ENCODE measurements around the gene SEC16B. TPM values are rescaled to one million over a fixed set of nuclear protein-coding genes. Genes with fewer than 3 reads are reported as not detected.

SEC16B gene
- total RNA-seq, 2 donors from 2014 or later = 0.90 to 1.7 TPM

DNA sequence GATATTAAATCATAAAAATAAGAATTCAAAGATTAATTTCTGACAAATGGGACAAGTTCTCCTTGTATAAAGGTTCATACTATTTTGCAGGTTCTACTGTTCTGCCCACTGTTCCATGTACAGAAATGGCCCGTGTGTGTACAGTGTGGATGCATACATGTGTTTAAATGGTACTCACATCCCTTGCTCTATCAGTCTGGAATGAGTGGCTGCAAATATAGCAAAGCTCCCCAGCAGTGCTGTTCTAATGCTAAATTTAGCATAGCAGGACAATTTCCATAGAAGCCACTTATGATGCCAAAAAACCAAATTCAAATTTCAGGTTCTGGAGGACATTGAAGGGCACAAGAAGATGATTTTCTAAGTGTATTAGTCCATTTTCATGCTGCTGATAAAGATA lies 9.4 kb upstream of the SEC16B start:
- Histone ChIP-seq H3K36me3 (ENCODE audit: control insufficient read depth, insufficient read depth, low read length) (no peaks in the 10 kb centered on the region), H3K4me1 (ENCODE audit: control insufficient read depth, insufficient read depth, low read length) (no peaks in the 10 kb centered on the region), H3K27me3 (ENCODE audit: control insufficient read depth, insufficient read depth, low read length, poor library complexity, severe bottlenecking) (no peaks in the 10 kb centered on the region), H3K9me3 (ENCODE audit: control insufficient read depth, low read length) (no peaks in the 10 kb centered on the region), H3K27ac (ENCODE audit: low read depth, low read length) (no peak overlapping the region), H3K9ac (ENCODE audit: extremely low read depth, low read length, poor library complexity, severe bottlenecking) (no peak overlapping the region), H3K4me3 (ENCODE audit: low read length) (no peak overlapping the region)
- no peak overlapping the region for H3K27ac Mint-ChIP-seq
- peaks cover under 1% of the 10 kb centered on the region for H3K4me1 Mint-ChIP-seq
- no peak overlapping the region for H3K4me3 Mint-ChIP-seq
- no peaks in the 10 kb centered on the region for H3K27me3 Mint-ChIP-seq (ENCODE audit: insufficient read depth)
- H3K36me3 Mint-ChIP-seq (ENCODE audit: low read depth) = no peaks in the 10 kb centered on the region
- TF ChIP-seq, protein P1, sequence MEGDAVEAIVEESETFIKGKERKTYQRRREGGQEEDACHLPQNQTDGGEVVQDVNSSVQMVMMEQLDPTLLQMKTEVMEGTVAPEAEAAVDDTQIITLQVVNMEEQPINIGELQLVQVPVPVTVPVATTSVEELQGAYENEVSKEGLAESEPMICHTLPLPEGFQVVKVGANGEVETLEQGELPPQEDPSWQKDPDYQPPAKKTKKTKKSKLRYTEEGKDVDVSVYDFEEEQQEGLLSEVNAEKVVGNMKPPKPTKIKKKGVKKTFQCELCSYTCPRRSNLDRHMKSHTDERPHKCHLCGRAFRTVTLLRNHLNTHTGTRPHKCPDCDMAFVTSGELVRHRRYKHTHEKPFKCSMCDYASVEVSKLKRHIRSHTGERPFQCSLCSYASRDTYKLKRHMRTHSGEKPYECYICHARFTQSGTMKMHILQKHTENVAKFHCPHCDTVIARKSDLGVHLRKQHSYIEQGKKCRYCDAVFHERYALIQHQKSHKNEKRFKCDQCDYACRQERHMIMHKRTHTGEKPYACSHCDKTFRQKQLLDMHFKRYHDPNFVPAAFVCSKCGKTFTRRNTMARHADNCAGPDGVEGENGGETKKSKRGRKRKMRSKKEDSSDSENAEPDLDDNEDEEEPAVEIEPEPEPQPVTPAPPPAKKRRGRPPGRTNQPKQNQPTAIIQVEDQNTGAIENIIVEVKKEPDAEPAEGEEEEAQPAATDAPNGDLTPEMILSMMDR (conservative IDR thresholded peaks at IDR 0.05) = no peak
- no peaks in the 10 kb centered on the region for H3K9me3 Mint-ChIP-seq
- DNase-seq = no peak
- WGBS, 2 experiments (ENCODE audit: insufficient coverage in 1 of 2, insufficient read length in 1 of 2) = 80 to 84% methylated on average over 1 of the region's 1 CpG

DNA sequence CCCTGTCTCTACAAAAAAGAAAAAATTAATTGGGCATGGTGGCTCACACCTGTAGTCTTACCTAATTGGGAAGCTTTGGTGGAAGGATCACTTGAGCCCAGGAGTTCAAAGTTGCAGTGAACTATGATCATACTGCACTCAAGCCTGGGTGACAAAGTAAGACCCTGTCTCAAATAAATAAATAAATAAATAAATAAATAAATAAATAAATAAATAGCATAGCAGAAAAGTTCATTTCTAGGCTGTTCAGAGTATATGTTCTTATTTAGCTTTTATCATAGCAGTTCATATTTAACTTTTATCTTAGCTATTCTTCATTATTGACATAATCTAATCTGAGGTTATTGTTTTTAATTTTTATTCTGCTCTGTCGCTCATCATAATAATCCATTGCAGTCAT lies 8.7 kb upstream of the SEC16B start:
- H3K36me3 Mint-ChIP-seq (ENCODE audit: low read depth) = no peaks in the 10 kb centered on the region
- H3K9me3 Mint-ChIP-seq = no peaks in the 10 kb centered on the region
- no peak overlapping the region for H3K27ac ChIP-seq (ENCODE audit: low read depth, low read length)
- H3K27ac Mint-ChIP-seq = no peak overlapping the region
- H3K4me1 ChIP-seq (ENCODE audit: control insufficient read depth, insufficient read depth, low read length) = no peaks in the 10 kb centered on the region
- no peak overlapping the region for H3K4me3 Mint-ChIP-seq
- whole genome bisulfite sequencing, 2 experiments (ENCODE audit: insufficient coverage in 1 of 2, insufficient read length in 1 of 2) = 100% methylated on average over 1 of the region's 1 CpG; no CpG with 5 or more reads in 1 of the 2 experiments
- H3K9me3 ChIP-seq (ENCODE audit: control insufficient read depth, low read length) = no peaks in the 10 kb centered on the region
- H3K4me1 Mint-ChIP-seq = no peaks in the 10 kb centered on the region
- no peak for DNase-seq
- no peak overlapping the region for H3K9ac ChIP-seq (ENCODE audit: extremely low read depth, low read length, poor library complexity, severe bottlenecking)
- no peaks in the 10 kb centered on the region for H3K27me3 ChIP-seq (ENCODE audit: control insufficient read depth, insufficient read depth, low read length, poor library complexity, severe bottlenecking)
- TF ChIP-seq, protein P1 (conservative IDR thresholded peaks at IDR 0.05) = no peak
- H3K4me3 ChIP-seq (ENCODE audit: low read length) = no peak overlapping the region
- H3K27me3 Mint-ChIP-seq (ENCODE audit: insufficient read depth) = no peaks in the 10 kb centered on the region
- H3K36me3 ChIP-seq (ENCODE audit: control insufficient read depth, insufficient read depth, low read length) = no peaks in the 10 kb centered on the region

DNA sequence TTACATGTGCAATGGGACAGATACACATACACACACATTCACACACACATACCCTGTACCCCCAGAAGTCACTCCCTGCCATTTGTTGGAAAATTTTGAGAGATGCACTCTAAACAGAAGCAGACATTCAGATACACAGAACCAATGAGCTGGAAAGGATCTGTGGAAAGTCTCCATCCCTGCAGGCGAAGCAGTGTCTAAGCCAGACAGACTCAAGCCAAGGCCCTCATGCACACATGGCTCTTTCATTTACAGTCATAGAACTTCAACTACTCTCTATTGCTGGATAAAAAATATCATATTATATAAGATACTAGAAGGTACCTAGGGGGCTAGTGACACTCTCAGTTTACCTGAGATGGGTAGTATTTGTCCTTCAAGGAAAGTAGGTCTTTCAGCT lies 7.3 kb upstream of the SEC16B start:
- DNase-seq = no peak
- Histone ChIP-seq H3K27ac (ENCODE audit: low read depth, low read length) (no peak overlapping the region), H3K9me3 (ENCODE audit: control insufficient read depth, low read length) (no peaks in the 10 kb centered on the region), H3K4me1 (ENCODE audit: control insufficient read depth, insufficient read depth, low read length) (no peaks in the 10 kb centered on the region), H3K36me3 (ENCODE audit: control insufficient read depth, insufficient read depth, low read length) (no peaks in the 10 kb centered on the region), H3K27me3 (ENCODE audit: control insufficient read depth, insufficient read depth, low read length, poor library complexity, severe bottlenecking) (no peaks in the 10 kb centered on the region), H3K9ac (ENCODE audit: extremely low read depth, low read length, poor library complexity, severe bottlenecking) (no peak overlapping the region), H3K4me3 (ENCODE audit: low read length) (no peak overlapping the region)
- H3K36me3 Mint-ChIP-seq (ENCODE audit: low read depth) = no peaks in the 10 kb centered on the region
- no peaks in the 10 kb centered on the region for H3K9me3 Mint-ChIP-seq
- H3K27ac Mint-ChIP-seq = no peak overlapping the region
- TF ChIP-seq, protein P1 (conservative IDR thresholded peaks at IDR 0.05) = no peak
- 100% methylated on average over 1 of the region's 1 CpG; no CpG with 5 or more reads in 1 of the 2 experiments for WGBS, 2 experiments (ENCODE audit: insufficient coverage in 1 of 2, insufficient read length in 1 of 2)
- no peak overlapping the region for H3K4me3 Mint-ChIP-seq
- no peaks in the 10 kb centered on the region for H3K27me3 Mint-ChIP-seq (ENCODE audit: insufficient read depth)
- no peaks in the 10 kb centered on the region for H3K4me1 Mint-ChIP-seq

Data from endodermal cell (in vitro differentiated cells).